KOPT-K1 (cell line): Measurements from ENCODE around the gene LIMS2.

Experiments used
- H3K27ac ChIP-seq: fragments of 200-600 bp; sonication (generic); 2 replicates; pipeline ENCODE4 v1.5.1; 2016; ENCODE audit warnings: antibody characterized with exemption, mild to moderate bottlenecking, low read depth, low read length; ENCODE audit not compliant: poor library complexity, severe bottlenecking
- H3K36me3 ChIP-seq: fragments of 200-600 bp; sonication (generic); 2 replicates; pipeline ENCODE4 v1.5.1; 2017; ENCODE audit warnings: antibody characterized with exemption, mild to moderate bottlenecking, low read length, moderate library complexity; ENCODE audit not compliant: insufficient read depth
- H3K9me3 ChIP-seq: fragments of 200-600 bp; sonication (generic); 2 replicates; pipeline ENCODE4 v1.5.1; 2017; ENCODE audit warnings: antibody characterized with exemption, low read length, mild to moderate bottlenecking; ENCODE audit not compliant: insufficient read depth, poor library complexity, severe bottlenecking

LIMS2 gene

DNA sequence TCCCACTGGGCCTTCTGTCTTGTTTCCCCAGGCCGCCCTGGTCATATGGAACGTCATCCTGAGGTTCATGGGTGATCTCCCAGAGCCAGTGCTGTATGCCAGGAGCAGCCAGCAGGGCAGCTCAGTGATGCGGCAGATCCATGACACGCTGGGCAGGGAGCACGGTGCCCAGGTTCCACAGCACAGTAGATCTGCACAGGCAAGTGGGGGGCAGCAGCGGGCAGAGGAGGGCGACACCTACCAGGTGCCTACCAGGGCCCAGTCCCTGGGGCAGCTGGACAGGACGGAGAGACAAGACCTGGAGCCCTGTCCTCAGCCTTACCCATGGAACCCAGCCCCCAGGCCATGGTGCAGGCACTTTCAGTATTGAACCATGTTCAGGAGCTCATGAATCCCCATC lies 65.5 kb downstream of the LIMS2 start:
- H3K36me3 ChIP-seq: peaks cover 92% of the 10 kb centered on the region
- peaks cover 16% of the 10 kb centered on the region for H3K9me3 ChIP-seq
- peak overlapping the region; percentile 99 for H3K27ac ChIP-seq

DNA sequence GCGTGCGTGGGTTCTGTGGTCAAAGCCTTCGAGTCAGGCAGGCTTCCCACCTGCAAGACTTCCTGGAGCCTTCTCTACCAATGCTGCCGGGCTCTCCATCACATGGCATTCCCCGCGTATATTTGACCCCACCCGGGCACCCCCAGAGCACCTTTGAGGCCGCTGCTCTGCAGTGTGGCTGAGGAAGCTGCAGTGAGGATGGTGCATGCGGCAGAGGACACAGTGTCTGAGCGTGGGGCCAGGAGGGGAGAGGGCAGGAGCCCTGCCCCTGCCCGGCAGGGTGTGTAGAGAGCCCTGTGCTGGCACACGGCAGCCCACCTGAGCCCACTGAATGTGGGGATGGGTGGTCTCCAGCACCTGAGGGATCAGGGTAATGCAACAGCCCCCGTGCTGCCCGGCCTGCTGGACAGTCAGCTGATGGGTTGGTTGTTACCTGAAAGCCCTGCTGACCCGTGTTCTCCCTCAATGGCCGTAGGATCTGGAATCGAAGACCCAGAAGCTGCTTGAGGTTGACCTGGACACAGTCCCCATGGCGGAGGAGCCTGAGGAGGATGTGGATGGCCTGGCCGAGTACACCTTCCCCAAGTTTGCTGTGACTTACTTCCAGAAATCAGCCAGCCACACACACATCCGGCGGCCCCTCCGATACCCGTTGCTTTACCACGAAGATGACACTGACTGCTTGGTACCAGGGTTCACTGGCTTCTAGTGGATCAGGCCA lies 66.1 kb downstream of the LIMS2 start:
- H3K36me3 ChIP-seq: peaks cover 86% of the 10 kb centered on the region
- peak overlapping the region; percentile 99 for H3K27ac ChIP-seq
- peaks cover 16% of the 10 kb centered on the region for H3K9me3 ChIP-seq

DNA sequence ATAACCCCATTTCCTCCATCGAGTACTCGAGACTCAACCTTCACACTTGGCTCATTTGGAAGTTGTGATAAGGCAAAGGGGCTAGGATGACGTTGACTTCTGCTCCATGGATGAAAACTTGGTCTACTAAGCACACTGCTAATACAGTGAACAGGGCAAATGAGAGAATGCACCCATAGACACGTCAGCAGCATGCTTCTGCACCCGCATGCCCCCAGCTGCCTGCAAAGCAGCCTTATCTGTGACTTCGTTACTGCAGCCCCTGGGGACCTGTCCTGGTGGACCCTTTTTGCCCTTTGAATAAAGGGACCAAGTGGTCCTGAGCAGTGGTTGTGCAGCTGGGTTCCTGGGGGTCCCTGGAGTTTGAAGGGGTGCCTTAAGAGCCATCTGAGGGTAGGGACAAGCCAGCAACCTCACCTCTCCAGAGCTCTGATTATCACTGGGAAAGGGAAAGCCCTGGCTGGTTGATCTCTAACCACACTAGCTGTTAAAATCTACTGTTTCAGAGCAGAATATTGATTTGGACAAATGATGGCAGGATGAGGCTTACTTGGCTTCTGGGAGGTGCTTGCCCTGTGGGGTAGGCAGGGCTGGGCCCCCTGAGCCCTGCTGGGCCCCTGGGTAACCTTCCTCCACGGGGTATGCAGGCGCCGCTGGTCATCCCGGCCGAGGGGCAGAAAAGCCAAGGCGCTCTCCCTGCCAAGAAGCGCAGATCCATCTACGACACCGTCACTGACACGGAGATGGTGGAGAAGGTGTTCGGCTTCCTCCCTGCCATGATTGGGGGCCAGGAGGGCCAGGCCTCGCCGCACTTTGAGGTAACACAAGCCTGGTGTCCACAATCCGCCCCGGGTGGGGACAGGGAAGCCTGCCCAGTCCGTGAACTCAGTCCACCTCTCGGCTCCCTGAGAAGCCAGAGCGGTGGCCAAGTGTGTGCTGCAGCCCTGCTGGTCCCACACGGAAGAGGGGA lies 67.0 kb downstream of the LIMS2 start:
- H3K27ac ChIP-seq: peak overlapping the region; percentile 99
- H3K9me3 ChIP-seq: peaks cover 16% of the 10 kb centered on the region
- H3K36me3 ChIP-seq: peaks cover 80% of the 10 kb centered on the region

DNA sequence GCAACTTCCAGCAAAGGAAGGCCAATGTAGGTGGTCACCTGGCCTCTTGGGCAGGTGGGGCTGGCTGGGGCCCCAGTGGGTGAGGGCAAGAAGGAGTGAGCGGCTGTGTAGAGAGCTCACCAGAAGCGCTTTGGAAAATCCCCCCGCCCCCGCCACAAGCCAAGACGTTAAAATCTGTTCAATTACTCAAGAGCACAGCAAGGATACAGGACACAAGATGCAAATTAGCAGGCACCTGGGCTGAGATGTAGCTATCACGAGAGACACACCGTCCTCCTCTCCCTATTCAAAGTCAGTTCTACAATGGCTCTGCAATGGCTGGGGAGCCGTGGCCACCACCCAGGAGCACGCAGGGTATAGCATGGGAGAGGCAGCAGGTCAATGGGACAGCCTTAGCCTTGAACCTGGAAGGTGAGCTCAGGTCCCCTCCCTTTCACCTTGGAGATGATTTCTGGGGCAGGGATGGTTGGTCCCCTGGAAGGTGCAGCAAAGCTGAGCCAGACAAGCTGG lies 67.9 kb downstream of the LIMS2 start:
- peaks cover 80% of the 10 kb centered on the region for H3K36me3 ChIP-seq
- peak overlapping the region; percentile 99 for H3K27ac ChIP-seq
- peaks cover 16% of the 10 kb centered on the region for H3K9me3 ChIP-seq

DNA sequence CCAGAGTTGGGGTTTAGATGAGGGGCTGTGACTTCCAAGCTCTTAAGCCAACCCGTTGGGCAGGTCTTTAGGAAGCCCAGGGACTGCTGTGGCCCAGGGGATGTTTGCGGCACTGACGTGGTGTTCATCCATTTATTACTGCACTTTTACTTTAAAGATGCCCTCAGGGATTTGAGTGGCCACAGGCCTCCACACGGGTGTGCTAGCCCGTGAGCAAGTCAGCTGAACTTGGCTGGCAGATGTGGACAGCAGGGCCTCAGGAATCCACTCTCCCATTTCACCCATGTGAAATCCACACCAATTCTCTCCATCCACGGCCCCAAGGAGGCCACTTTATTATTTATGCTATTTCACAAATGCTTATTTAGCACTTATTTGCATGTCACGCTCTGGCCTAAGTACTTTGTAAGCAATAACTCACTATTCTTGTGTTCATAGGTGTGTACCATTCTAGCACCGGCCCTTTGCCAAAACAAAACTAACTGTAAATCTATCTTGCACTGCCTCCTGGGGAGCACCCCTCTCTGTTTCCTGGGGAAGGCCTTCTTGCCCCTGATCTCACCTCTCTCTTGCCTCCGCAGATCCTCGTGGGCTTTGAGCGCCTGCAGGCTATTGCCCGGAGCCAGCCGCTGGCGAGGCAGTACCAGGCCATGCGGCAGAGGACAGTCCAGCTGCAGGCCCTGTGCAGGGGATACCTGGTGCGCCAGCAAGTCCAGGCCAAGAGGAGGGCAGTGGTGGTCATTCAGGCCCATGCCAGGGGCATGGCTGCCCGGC lies 68.5 kb downstream of the LIMS2 start:
- Histone ChIP-seq H3K9me3 (peaks cover 18% of the 10 kb centered on the region), H3K27ac (peak overlapping the region; percentile 99), H3K36me3 (peaks cover 80% of the 10 kb centered on the region)

DNA sequence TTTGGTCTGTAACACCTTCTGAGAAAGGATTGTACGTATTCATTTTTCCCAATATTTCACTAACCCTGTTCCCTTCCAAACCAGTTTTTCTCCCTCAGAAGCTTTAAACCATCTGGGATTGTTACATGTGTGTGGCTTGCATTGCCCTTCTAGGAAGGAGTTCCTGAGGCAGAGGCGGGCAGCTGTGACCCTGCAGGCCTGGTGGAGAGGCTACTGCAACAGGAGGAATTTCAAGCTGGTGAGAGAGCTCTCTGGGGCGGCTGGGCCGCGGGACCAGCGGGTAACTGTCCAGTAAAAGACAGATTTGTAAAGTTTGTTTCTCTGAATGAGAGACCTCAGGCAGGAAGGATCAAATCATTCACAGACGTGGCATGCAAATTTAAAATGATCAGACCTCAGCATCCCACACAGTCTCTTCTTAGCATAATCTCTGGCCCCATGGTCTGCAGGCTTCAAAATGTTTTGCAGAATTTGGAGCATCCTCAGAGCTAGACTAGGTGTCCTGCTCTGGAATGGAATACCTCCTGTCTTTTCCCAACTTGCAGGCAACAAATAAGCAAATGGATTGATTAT lies 69.6 kb downstream of the LIMS2 start:
- H3K9me3 ChIP-seq: peaks cover 21% of the 10 kb centered on the region
- H3K27ac ChIP-seq: peak overlapping the region; percentile 99
- peaks cover 77% of the 10 kb centered on the region for H3K36me3 ChIP-seq

DNA sequence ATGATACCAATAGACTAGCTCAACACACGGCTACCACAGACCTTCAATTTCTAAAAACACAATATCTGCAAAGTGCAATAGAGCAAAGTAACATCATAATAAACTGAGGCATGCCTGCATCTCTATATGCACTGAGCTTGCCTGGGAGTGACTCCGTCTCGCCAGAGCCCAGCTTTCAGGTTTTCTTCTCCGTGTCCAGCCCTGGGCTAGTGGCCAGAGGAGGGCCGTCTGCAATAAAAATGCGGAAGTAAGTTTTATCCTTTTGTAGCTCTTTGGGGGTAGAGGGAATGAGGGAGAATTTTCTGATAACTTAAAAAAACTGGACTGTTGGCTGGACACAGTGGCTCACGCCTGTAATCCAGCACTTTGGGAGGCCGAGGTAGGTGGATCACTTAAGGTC lies 70.3 kb downstream of the LIMS2 start:
- Histone ChIP-seq H3K9me3 (peaks cover 21% of the 10 kb centered on the region), H3K36me3 (peaks cover 69% of the 10 kb centered on the region), H3K27ac (peak overlapping the region; percentile 99)

DNA sequence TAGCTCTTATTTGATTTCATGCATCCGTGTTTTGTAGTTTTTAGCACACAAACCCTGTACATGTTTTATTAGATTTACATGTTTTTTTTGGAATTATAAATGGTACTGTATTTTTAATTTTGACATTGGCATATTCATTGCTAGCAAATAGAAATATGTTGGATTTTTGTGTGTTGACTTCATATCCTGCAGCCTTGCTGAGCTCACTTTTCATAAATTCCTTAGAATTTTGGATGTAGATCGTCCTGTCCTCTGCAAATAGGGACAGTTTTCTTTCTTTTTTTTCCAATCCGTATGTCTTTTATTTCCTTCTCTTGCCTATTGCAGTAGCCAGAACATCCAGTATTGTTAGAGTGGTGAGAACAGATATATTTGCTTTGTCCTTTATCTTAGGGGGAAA lies 76.1 kb downstream of the LIMS2 start:
- Histone ChIP-seq H3K9me3 (peaks cover 26% of the 10 kb centered on the region), H3K27ac (peak overlapping the region; percentile 99), H3K36me3 (peaks cover 25% of the 10 kb centered on the region)

DNA sequence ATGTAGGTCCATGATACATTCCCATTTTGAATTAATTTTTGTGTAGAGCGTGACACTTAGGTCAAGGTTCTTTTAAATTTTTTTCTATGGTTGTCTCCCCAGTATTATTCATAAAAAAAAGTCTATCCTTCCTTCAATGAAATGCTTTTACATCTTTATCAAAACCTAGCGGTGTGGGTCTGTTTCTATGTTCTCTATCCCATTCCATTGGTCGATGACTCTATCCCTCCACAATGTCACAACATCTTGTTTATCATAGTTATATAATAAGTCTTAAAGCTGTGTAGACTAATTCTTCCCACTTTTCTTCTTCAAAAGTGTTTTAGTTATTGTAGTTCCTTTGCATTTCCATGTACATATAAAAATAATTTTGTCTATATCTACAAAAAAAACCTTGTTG lies 76.6 kb downstream of the LIMS2 start:
- Histone ChIP-seq H3K9me3 (peaks cover 26% of the 10 kb centered on the region), H3K27ac (peak overlapping the region; percentile 99), H3K36me3 (peaks cover 25% of the 10 kb centered on the region)

DNA sequence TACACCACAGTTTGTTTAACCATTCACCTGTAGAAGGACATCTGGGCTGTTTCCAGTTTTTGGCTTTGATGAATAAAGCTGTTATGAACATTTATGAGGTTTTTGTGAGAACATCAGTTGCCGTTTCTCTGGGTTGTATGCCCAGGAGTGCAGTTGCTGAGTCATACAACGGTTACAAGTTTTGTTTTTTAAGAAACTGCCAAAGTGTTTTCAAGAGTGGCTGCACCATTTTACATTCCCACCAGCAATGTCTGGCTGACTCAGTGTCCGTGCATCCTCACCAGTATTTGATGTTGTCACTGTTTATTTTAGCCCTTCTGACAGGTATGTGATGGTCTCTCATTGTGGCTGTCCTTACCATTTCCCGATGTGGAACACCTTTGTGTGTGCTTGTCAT lies 77.3 kb downstream of the LIMS2 start:
- Histone ChIP-seq H3K36me3 (peaks cover 19% of the 10 kb centered on the region), H3K9me3 (peaks cover 19% of the 10 kb centered on the region), H3K27ac (peak overlapping the region; percentile 99)

DNA sequence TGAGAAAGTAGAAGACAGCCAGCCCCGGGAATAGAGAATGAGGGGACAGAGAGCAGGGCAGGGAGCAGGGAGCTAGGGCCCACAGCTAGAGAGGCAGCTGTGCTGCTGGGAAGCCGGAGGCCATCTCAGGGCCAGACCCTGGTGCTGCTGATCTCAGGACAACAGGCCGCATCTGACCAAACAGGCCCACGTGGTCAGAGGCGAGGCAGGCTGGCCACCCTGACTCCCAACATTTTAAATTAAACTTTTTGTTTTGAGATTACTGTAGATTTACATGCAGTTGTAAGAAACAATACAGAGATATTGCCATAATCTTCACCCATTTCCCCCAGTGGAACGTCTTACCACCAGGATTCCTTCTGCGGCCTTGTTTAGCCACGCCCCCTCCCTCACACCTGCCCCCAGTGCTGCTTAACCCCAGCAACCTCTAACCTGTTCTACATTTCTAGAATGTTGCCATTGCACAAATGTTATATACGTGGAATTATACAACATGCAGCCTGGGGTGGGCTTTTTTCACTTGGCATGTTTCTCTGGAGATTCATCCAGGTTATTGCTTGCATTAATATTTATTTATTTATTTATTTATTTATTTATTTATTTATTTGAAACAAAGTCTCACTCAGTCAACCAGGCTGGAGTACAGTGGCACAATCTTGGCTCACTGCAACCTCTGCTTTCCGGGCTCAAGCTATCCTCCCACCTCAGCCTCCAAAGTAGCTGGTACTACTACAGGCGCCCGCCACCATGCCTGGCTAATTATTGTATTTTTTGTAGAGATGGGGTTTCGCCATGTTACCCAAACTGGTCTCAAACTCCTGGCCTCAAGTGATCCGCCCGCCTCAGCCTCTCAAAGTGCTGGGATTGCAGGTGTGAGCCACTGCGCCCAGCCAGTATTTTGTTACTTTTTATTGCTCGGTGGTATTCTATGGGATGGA lies 78.0 kb downstream of the LIMS2 start:
- Histone ChIP-seq H3K36me3 (peaks cover 12% of the 10 kb centered on the region), H3K9me3 (peaks cover 13% of the 10 kb centered on the region), H3K27ac (peak overlapping the region; percentile 99)

DNA sequence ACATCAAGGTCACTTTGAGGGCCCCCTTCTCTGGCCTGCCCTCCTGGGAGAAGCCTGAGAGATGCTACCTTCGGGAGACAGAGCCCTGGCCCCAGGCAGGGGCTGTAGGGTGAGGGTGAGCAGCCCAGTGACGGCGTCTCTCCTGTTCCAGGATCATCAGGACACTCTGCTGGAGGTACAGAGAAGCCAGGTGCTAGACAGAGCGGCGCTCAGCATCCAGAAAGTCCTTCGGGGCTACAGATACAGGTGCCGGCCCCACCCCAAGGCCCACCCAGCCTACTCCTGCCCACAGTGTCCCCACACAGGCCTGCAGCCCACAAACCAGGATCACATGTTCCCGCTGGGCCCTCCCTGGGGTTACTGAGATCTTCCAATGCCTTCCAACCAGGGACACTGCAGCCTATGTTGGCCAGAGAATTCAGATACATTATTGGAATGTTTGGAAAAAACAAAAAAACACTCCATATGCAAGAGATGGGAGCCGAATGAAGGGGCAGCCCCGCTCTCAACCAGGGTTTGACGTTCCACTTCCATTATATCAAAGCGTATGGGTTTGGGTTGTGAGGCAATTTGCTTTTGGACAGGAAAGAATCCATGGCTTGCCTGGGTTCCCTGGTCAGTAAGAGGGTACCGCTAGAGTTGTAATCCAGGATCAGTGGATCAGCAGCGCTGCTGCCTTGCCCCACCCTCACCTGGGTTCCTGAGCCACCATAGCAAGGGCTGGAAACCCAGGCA lies 78.9 kb downstream of the LIMS2 start:
- peaks cover 5% of the 10 kb centered on the region for H3K9me3 ChIP-seq
- peak overlapping the region; percentile 99 for H3K27ac ChIP-seq
- peaks cover 5% of the 10 kb centered on the region; the same call in 1 of the 2 replicates for H3K36me3 ChIP-seq

DNA sequence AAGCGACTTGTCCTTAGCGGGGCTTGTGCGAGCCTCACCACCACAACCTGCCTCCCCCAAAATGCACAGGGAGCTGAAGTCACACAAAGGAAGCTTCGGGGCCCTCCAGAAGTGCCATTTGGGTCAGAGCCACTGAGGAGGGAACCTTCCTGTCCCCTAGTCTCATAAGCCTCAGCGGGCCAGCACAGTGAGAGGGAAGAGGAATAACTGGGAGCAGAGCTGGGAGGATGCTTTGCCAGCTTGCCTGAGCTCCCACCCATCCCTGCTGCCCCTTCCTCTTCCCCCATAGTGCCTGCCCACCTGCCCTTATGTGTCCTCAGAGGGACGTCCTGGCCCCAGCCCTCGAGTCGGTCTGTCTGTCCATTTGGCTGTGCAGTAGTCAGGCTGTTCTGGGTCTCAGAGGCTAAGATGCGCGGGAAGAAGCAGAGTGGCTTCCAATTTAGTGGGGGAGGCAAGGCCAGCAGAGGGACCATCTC lies 81.2 kb downstream of the LIMS2 start:
- Histone ChIP-seq H3K27ac (peak overlapping the region; percentile 99), H3K36me3 (peaks cover 9% of the 10 kb centered on the region), H3K9me3 (peaks cover 5% of the 10 kb centered on the region)
